Hematopoietic multipotent progenitor cell treated with erythropoietin and hydrocortisone succinate and interleukin-3 and kit ligand, for 6 days (in vitro differentiated cells): ENCODE data around the gene GOLGA1.

Source experiments
- DNase-seq: peaks from one replicate; pipeline ENCODE4 v3.0.0-alpha.2; 2015

GOLGA1 gene

GRCh38 chr9:124831642-124832364, 109.1 kb downstream of the GOLGA1 start:
- peak; percentile 38 for DNase-seq

- DNase-seq: no peak
Measured at GRCh38 chr9:124830593-124830992, 110.3 kb downstream of the GOLGA1 start.

- no peak for DNase-seq
Measured at GRCh38 chr9:124829334-124829669, 111.6 kb downstream of the GOLGA1 start.

GRCh38 chr9:124828489-124829333, 112.2 kb downstream of the GOLGA1 start:
- DNase-seq: no peak
